K562 (cell line): ENCODE data around the gene C2CD2. TPM values are rescaled to one million over a fixed set of nuclear protein-coding genes. Genes with fewer than 3 reads are reported as not detected.

ENCODE experiments used
- ATAC-seq: fragments of 200-7000 bp; cut with Tn5 transposase; 3 replicates; pipeline ENCODE4 v1.9.1; 2020; ENCODE audit warnings: moderate library complexity
- BruUV-seq: library from RNA; stranded (reverse); fragments of 400-500 nt; replicated peaks from 2 replicates; lab custom pipeline; 2021; lab: Mats Ljungman, UMichigan
- CTCF ChIA-PET: fragments of 300-600 bp; formaldehyde crosslinking; extraction: SDS; loops from one replicate; lab custom pipeline; 2021; ENCODE audit warnings: low intra/inter-chr PET ratio; lab: Yijun Ruan, JAX
- POLR2A ChIA-PET: fragments of 300-600, 350-650 bp; sonication (Branson Sonifier 250); formaldehyde crosslinking; extraction: SDS; loops from one replicate; lab custom pipeline; 2021; ENCODE audit warnings: antibody characterized with exemption, inconsistent platforms; lab: Yijun Ruan, JAX
- DNase-seq, 4 experiments: peaks; one replicate each; pipeline versions ENCODE4 v3.0.0 to v3.0.0-alpha.2; 2011 to 2018; ENCODE audit warnings: low spot score in 3 of 4, mixed read lengths in 3 of 4; ENCODE audit errors: extremely low read depth in 1 of 4
- FAIRE-seq: peaks from 2 replicates; lab custom pipeline; 2011; peaks lifted over from hg19 to GRCh38; lab: Jason Lieb, UNC
- H2AFZ ChIP-seq: 2 replicates; pipeline ENCODE4 v1.6.0; 2011; ENCODE audit warnings: low read depth, low read length, control low read depth, inconsistent platforms
- H3K27ac ChIP-seq: fragments of 200-600 bp; 3 replicates; pipeline ENCODE4 v1.8.0; 2011; ENCODE audit warnings: low read depth, mild to moderate bottlenecking, control low read depth, inconsistent platforms, low read length, moderate library complexity, mixed read lengths; ENCODE audit errors: extremely low read depth
- H3K27me3 ChIP-seq, 2 experiments: fragments of 300-600 bp in 1 of 2; 2 replicates in 1 of 2; 3 replicates in 1 of 2; pipeline versions ENCODE4 v1.6.0 to v1.8.0; 2011; ENCODE audit warnings: inconsistent platforms in 2 of 2, low read length in 2 of 2, mild to moderate bottlenecking in 1 of 2, mixed read lengths in 1 of 2, moderate library complexity in 1 of 2; ENCODE audit not compliant: control insufficient read depth in 2 of 2, insufficient read depth in 2 of 2
- H3K36me3 ChIP-seq: fragments of 300-600 bp; 3 replicates; pipeline ENCODE4 v1.8.0; 2011; ENCODE audit warnings: mild to moderate bottlenecking, low read length, inconsistent platforms; ENCODE audit not compliant: control insufficient read depth, insufficient read depth
- H3K4me1 ChIP-seq, 2 experiments: fragments of 200-600 bp in 1 of 2; replicated peaks in 1 of 2; 2 replicates in 1 of 2; 3 replicates in 1 of 2; pipeline versions ENCODE4 v1.5.1 to v1.8.0; 2011; ENCODE audit warnings: inconsistent platforms in 2 of 2, low read length in 2 of 2, mild to moderate bottlenecking in 1 of 2, mixed read lengths in 1 of 2, moderate library complexity in 1 of 2; ENCODE audit not compliant: control insufficient read depth in 2 of 2, insufficient read depth in 2 of 2
- H3K4me2 ChIP-seq: 2 replicates; pipeline ENCODE4 v1.6.1; 2011; ENCODE audit warnings: low read length, control low read depth, inconsistent platforms, mixed read lengths; ENCODE audit not compliant: insufficient read depth
- H3K4me3 ChIP-seq: fragments of 200-600 bp; sonication (generic), shearing (Covaris generic); 2 replicates; pipeline ENCODE4 v1.5.1; 2016; ENCODE audit warnings: control low read depth, inconsistent platforms
- H3K79me2 ChIP-seq: fragments of 200-600 bp; 3 replicates; pipeline ENCODE4 v1.8.0; 2011; ENCODE audit warnings: low read length, inconsistent platforms; ENCODE audit not compliant: control insufficient read depth, insufficient read depth
- H3K9ac ChIP-seq, 2 experiments: 2 replicates each; pipeline versions ENCODE4 v1.6.0 to v1.6.1; 2011; ENCODE audit warnings: low read depth in 2 of 2, low read length in 2 of 2, control low read depth in 1 of 2, inconsistent platforms in 1 of 2, mild to moderate bottlenecking in 1 of 2, mixed read lengths in 1 of 2; ENCODE audit not compliant: insufficient read depth in 1 of 2
- H3K9me1 ChIP-seq: one replicate; pipeline ENCODE4 v1.6.0; 2011; ENCODE audit warnings: inconsistent platforms, mild to moderate bottlenecking, low read length, moderate library complexity; ENCODE audit not compliant: control insufficient read depth, insufficient read depth
- H3K9me3 ChIP-seq: replicated peaks from 2 replicates; pipeline ENCODE4 v1.5.1; 2011; ENCODE audit warnings: low read depth, low read length, inconsistent platforms; ENCODE audit not compliant: control insufficient read depth, insufficient read depth
- H4K20me1 ChIP-seq: replicated peaks from 2 replicates; pipeline ENCODE4 v1.6.1; 2011; ENCODE audit warnings: low read length, inconsistent platforms, mixed read lengths; ENCODE audit not compliant: control insufficient read depth, insufficient read depth
- CCNT2 ChIP-seq: IDR thresholded peaks from 2 replicates; pipeline ENCODE4 v1.6.1; 2011; ENCODE audit warnings: borderline replicate concordance, low read depth, mild to moderate bottlenecking, moderate library complexity, mixed read lengths, low read length; ENCODE audit not compliant: insufficient read length; ENCODE audit errors: extremely low read depth
- CLOCK ChIP-seq: fragments of 250-450 bp; sonication (Bioruptor Pico); IDR thresholded peaks from 2 replicates; pipeline ENCODE4 v1.4.0; 2020; ENCODE audit warnings: mild to moderate bottlenecking, moderate library complexity, borderline replicate concordance
- E2F5 ChIP-seq: sonication (generic); formaldehyde crosslinking; IDR thresholded peaks from 2 replicates; pipeline ENCODE4 v1.8.0; 2022; ENCODE audit warnings: mild to moderate bottlenecking, missing genetic modification reagents
- ELK1 ChIP-seq: sonication (generic); formaldehyde crosslinking; IDR thresholded peaks from 2 replicates; pipeline ENCODE4 v1.8.1; 2022; ENCODE audit warnings: missing genetic modification reagents
- ILF3 ChIP-seq: fragments of 450-650 bp; IDR thresholded peaks from 2 replicates; pipeline ENCODE4 v1.6.1; 2018; ENCODE audit warnings: antibody characterized with exemption, mild to moderate bottlenecking, moderate library complexity, borderline replicate concordance
- RBFOX2 ChIP-seq: fragments of 200-400 bp; formaldehyde crosslinking; IDR thresholded peaks from 2 replicates; pipeline ENCODE4 v1.6.1; 2017; ENCODE audit warnings: low read depth, mild to moderate bottlenecking, low read length, moderate library complexity
- TAF15 ChIP-seq: fragments of 200-400 bp; formaldehyde crosslinking; IDR thresholded peaks from 2 replicates; pipeline ENCODE4 v1.6.1; 2017; ENCODE audit warnings: mild to moderate bottlenecking, low read depth, low read length, moderate library complexity
- TCFL5 ChIP-seq: fragments of 250-450 bp; sonication (Bioruptor Pico); conservative IDR thresholded peaks from 2 replicates; pipeline ENCODE4 v1.6.1; 2021; ENCODE audit warnings: mild to moderate bottlenecking, moderate library complexity, matching md5 sums
- ZNF12 ChIP-seq: sonication (generic); formaldehyde crosslinking; IDR thresholded peaks from 2 replicates; pipeline ENCODE4 v1.4.0; 2020; ENCODE audit warnings: mild to moderate bottlenecking, missing genetic modification reagents
- ZNF212 ChIP-seq: fragments of 450-650 bp; formaldehyde crosslinking; IDR thresholded peaks from 2 replicates; pipeline ENCODE4 v1.4.0; 2020; ENCODE audit warnings: mild to moderate bottlenecking
- WGBS: fragments of 100-300 bp; shearing (Covaris generic); methylation state at CpG from one replicate; pipeline ENCODE4 v1.1.6; 2016; ENCODE audit warnings: low coverage, mixed read lengths; ENCODE audit not compliant: insufficient coverage; ENCODE audit errors: missing lambda C conversion rate; 5-methylcytosine and 5-hydroxymethylcytosine counted together
- in situ Hi-C: fragments of 300-500 bp; cut with MboI; formaldehyde crosslinking; loops from 4 replicates; pipeline ENCODE4 v1.15.0; 2018; ENCODE audit warnings: inconsistent platforms, mixed read lengths
- intact Hi-C: fragments of 100-400 bp; cut with micrococcal nuclease; formaldehyde crosslinking; loops from 2 replicates; pipeline ENCODE4 v1.14.2; 2022
- polyA plus RNA-seq, 8 experiments: library from polyadenylated mRNA; depleted of rRNA in 4 of 8; stranded (reverse) in 5 of 8; unstranded in 3 of 8; fragments of >200 nt; fragmentation: Nextera tagmentation in 2 of 8; fragmentation: Illumina TruSeq in 1 of 8; extraction: Ambion mirVana in 2 of 8; extraction: Trizol in 1 of 8; gene quantifications; 2 replicates each; pipeline versions ENCODE4 v1.2.1 to v1.2.3, GENCODE V29; 2011 to 2014; ENCODE audit warnings: inconsistent platforms in 1 of 8, missing spikeins in 1 of 8
- total RNA-seq, 7 experiments: library from RNA; depleted of rRNA in 6 of 7; stranded (reverse); fragments of >200 nt in 6 of 7; fragmentation: Illumina TruSeq in 2 of 7; extraction: Trizol in 2 of 7; gene quantifications; 2 replicates each; pipeline versions ENCODE4 v1.2.1 to v1.2.3, GENCODE V29; 2011 to 2021; ENCODE audit warnings: low replicate concordance in 1 of 7

Gene C2CD2
- total and polyA plus RNA-seq, 9 of the 15 experiments (the other 6 are each of a cell fraction or from before 2014, with no cell fraction given): 1.3 to 21.6 (median 12.1) TPM

GRCh38 chr21:41868062-41868710 is 85.6 kb downstream of the C2CD2 start:
- ATAC-seq (no peak), DNase-seq (no peak), FAIRE-seq (no peak)
- POLR2A ChIA-PET: interaction anchor here (1.6 kb wide), 1 partner anchor 9 kb away, joined by 7 read pairs; no protein-coding TSS in a partner anchor
- no peak overlapping the region for H3K4me2 ChIP-seq
- intact Hi-C loops (no loop called here), in situ Hi-C loops (no loop called here)
- CTCF ChIA-PET: no interaction called here
- 72% methylated on average over 10 of the region's 10 CpGs for WGBS
- H4K20me1 ChIP-seq: no peaks in the 10 kb centered on the region
- no TSS peak for BruUV-seq
- peaks cover under 1% of the 10 kb centered on the region; the same call in 1 of the 3 replicates for H3K36me3 ChIP-seq
- no peaks in the 10 kb centered on the region for H3K27me3 ChIP-seq
- H3K27ac ChIP-seq: no peak overlapping the region
- TF ChIP-seq E2F5 (CRISPR knock-in tag) (no peak), ZNF212 (no peak), RBFOX2 (no peak)
- no peaks in the 10 kb centered on the region for H3K9me3 ChIP-seq
- no peak overlapping the region for H3K4me3 ChIP-seq
- H3K4me1 ChIP-seq: peaks cover 18 to 22% of the 10 kb centered on the region in 2 experiments; a peak in 4 of 5 replicates
- H3K9ac ChIP-seq: no peak overlapping the region
- H3K79me2 ChIP-seq: peaks cover 11% of the 10 kb centered on the region; the same call in 2 of the 3 replicates
- no peak overlapping the region for H2AFZ ChIP-seq
- H3K9me1 ChIP-seq: peaks cover 3% of the 10 kb centered on the region

- Histone ChIP-seq H2AFZ (no peak overlapping the region), H3K79me2 (peaks cover 11% of the 10 kb centered on the region; the same call in 2 of the 3 replicates), H3K9me3 (no peaks in the 10 kb centered on the region), H3K4me2 (no peak overlapping the region), H3K27ac (no peak overlapping the region), H3K36me3 (no peaks in the 10 kb centered on the region), H3K4me3 (no peak overlapping the region), H3K9me1 (no peaks in the 10 kb centered on the region), H3K9ac (peak overlapping the region in 1 of 2 experiments; percentile 38; a peak in 1 of 4 replicates), H4K20me1 (no peaks in the 10 kb centered on the region), H3K27me3 (no peaks in the 10 kb centered on the region), H3K4me1 (peaks cover 18 to 22% of the 10 kb centered on the region in 2 experiments; a peak in 4 of 5 replicates)
- in situ Hi-C loops (no loop called here), intact Hi-C loops (no loop called here)
- 87% methylated on average over 8 of the region's 8 CpGs for WGBS
- no peak for ATAC-seq
- no TSS peak for BruUV-seq
- POLR2A ChIA-PET: interaction anchor here (0.6 to 1.6 kb wide), 2 partner anchors 10 to 20 kb away, joined by 3 to 7 read pairs; no protein-coding TSS in a partner anchor
- no peak for FAIRE-seq
- CTCF ChIA-PET: no interaction called here
- DNase-seq: no peak
- TF ChIP-seq CCNT2 (no peak), ELK1 (CRISPR knock-in tag) (no peak), CLOCK (CRISPR knock-in tag) (no peak), TCFL5 (CRISPR knock-in tag) (no peak), TAF15 (no peak), ZNF12 (CRISPR knock-in tag) (no peak), ILF3 (no peak)
Measured at GRCh38 chr21:41867313-41867712, 86.5 kb downstream of the C2CD2 start.
